ENCODE measurements around the gene AXIN2.
"Not testable (repeated sequence)": the region's sequence is repeated elsewhere in the genome, so short reads cannot be mapped to it uniquely, and the experiment has no call there.

AXIN2 gene

GRCh38 chr17:65526854-65527253 lies 34.6 kb downstream of the AXIN2 start:
- not testable (repeated sequence) for H3K27ac Mint-ChIP-seq, H3K27me3 Mint-ChIP-seq, H3K9me3 Mint-ChIP-seq, DNase-seq, ATAC-seq, H3K4me3 Mint-ChIP-seq
- peaks cover 41% of the 10 kb centered on the region for H3K4me1 Mint-ChIP-seq

GRCh38 chr17:65523853-65524664 lies 37.4 kb downstream of the AXIN2 start:
- H3K27me3 Mint-ChIP-seq, result no peaks in the 10 kb centered on the region
- H3K9me3 Mint-ChIP-seq, result no peaks in the 10 kb centered on the region
- H3K4me3 Mint-ChIP-seq, result peak overlapping the region; percentile 29 to 32
- ATAC-seq (no peak), DNase-seq (no peak)
- peaks cover 27% of the 10 kb centered on the region for H3K4me1 Mint-ChIP-seq
- H3K27ac Mint-ChIP-seq, result peak overlapping the region; percentile 67 to 87

- H3K27ac Mint-ChIP-seq, result peak overlapping the region; percentile 19 to 37
- no peak for DNase-seq
- no peaks in the 10 kb centered on the region for H3K9me3 Mint-ChIP-seq
- H3K27me3 Mint-ChIP-seq, result no peaks in the 10 kb centered on the region
- peak overlapping the region; percentile 29 to 32 for H3K4me3 Mint-ChIP-seq
- peaks cover 27% of the 10 kb centered on the region for H3K4me1 Mint-ChIP-seq
- ATAC-seq, result peak; percentile 98
These were observed 38.0 kb downstream of the AXIN2 start for GRCh38 chr17:65523411-65523810.

GRCh38 chr17:65522751-65523404 lies 38.6 kb downstream of the AXIN2 start:
- Mint-ChIP-seq H3K9me3 (no peaks in the 10 kb centered on the region), H3K4me3 (no peak overlapping the region), H3K27me3 (no peaks in the 10 kb centered on the region), H3K27ac (peak overlapping the region in 1 of 2 donors; percentile 37), H3K4me1 (peaks cover 27% of the 10 kb centered on the region)
- DNase-seq (no peak), ATAC-seq (no peak)

GRCh38 chr17:65519462-65519861 lies 42.0 kb downstream of the AXIN2 start:
- DNase-seq (no peak), ATAC-seq (no peak)
- H3K9me3 Mint-ChIP-seq, result no peaks in the 10 kb centered on the region

GRCh38 chr17:65518256-65518655 lies 43.2 kb downstream of the AXIN2 start:
- Mint-ChIP-seq H3K27me3 (no peaks in the 10 kb centered on the region), H3K4me1 (peaks cover 19% of the 10 kb centered on the region), H3K27ac (no peak overlapping the region), H3K9me3 (no peaks in the 10 kb centered on the region), H3K4me3 (no peak overlapping the region)
- no peak for DNase-seq
- no peak for ATAC-seq

More at GRCh38 chr17:65519462-65519861, 42.0 kb downstream of the AXIN2 start:
- no peak overlapping the region for H3K27ac Mint-ChIP-seq
- H3K4me3 Mint-ChIP-seq, result no peak overlapping the region
- H3K27me3 Mint-ChIP-seq, result no peaks in the 10 kb centered on the region
- peaks cover 26% of the 10 kb centered on the region for H3K4me1 Mint-ChIP-seq

GRCh38 chr17:65515959-65516948 lies 45.2 kb downstream of the AXIN2 start:
- H3K9me3 Mint-ChIP-seq, result no peaks in the 10 kb centered on the region
- H3K4me1 Mint-ChIP-seq, result peaks cover 6% of the 10 kb centered on the region
- no peak overlapping the region for H3K27ac Mint-ChIP-seq
- ATAC-seq, result no peak
- DNase-seq, result no peak
- H3K4me3 Mint-ChIP-seq, result no peak overlapping the region
- no peaks in the 10 kb centered on the region for H3K27me3 Mint-ChIP-seq

- no peak overlapping the region for H3K4me3 Mint-ChIP-seq
- DNase-seq (no peak), ATAC-seq (no peak)
- H3K4me1 Mint-ChIP-seq, result peaks cover 6% of the 10 kb centered on the region
- no peak overlapping the region for H3K27ac Mint-ChIP-seq
- no peaks in the 10 kb centered on the region for H3K27me3 Mint-ChIP-seq
- H3K9me3 Mint-ChIP-seq, result no peaks in the 10 kb centered on the region
These were observed 45.9 kb downstream of the AXIN2 start for GRCh38 chr17:65515512-65515911.

GRCh38 chr17:65514541-65514940 lies 46.9 kb downstream of the AXIN2 start:
- Mint-ChIP-seq H3K9me3 (peaks cover 0 to 7% of the 10 kb centered on the region in 2 donors), H3K4me3 (no peak overlapping the region), H3K4me1 (peaks cover 6% of the 10 kb centered on the region), H3K27me3 (no peaks in the 10 kb centered on the region), H3K27ac (no peak overlapping the region)
- ATAC-seq (no peak), DNase-seq (no peak)

- ATAC-seq, result no peak
- Mint-ChIP-seq H3K4me1 (peaks cover 6% of the 10 kb centered on the region), H3K9me3 (peaks cover 0 to 7% of the 10 kb centered on the region in 2 donors), H3K4me3 (no peak overlapping the region), H3K27ac (peak overlapping the region in 1 of 2 donors; percentile 42), H3K27me3 (no peaks in the 10 kb centered on the region)
- DNase-seq, result no peak
These were observed 47.4 kb downstream of the AXIN2 start for GRCh38 chr17:65514082-65514481.

- Mint-ChIP-seq H3K27ac (no peak overlapping the region), H3K9me3 (peaks cover 0 to 7% of the 10 kb centered on the region in 2 donors), H3K27me3 (no peaks in the 10 kb centered on the region), H3K4me1 (peaks cover 6% of the 10 kb centered on the region), H3K4me3 (no peak overlapping the region)
- no peak for DNase-seq
- ATAC-seq, result no peak
These were observed 50.1 kb downstream of the AXIN2 start for GRCh38 chr17:65511316-65511715.

- Mint-ChIP-seq H3K4me3 (no peak overlapping the region), H3K27me3 (no peaks in the 10 kb centered on the region), H3K4me1 (peaks cover 2% of the 10 kb centered on the region), H3K27ac (no peak overlapping the region), H3K9me3 (peaks cover 0 to 7% of the 10 kb centered on the region in 2 donors)
- DNase-seq (no peak), ATAC-seq (no peak)
These were observed 52.4 kb downstream of the AXIN2 start for GRCh38 chr17:65509032-65509431.

GRCh38 chr17:65504673-65505072 lies 56.8 kb downstream of the AXIN2 start:
- H3K27ac Mint-ChIP-seq, DNase-seq, H3K9me3 Mint-ChIP-seq, ATAC-seq, H3K27me3 Mint-ChIP-seq, H3K4me3 Mint-ChIP-seq, H3K4me1 Mint-ChIP-seq: not testable (repeated sequence)

- Mint-ChIP-seq H3K4me1 (no peaks in the 10 kb centered on the region), H3K4me3 (no peak overlapping the region), H3K27ac (no peak overlapping the region), H3K27me3 (no peaks in the 10 kb centered on the region), H3K9me3 (no peaks in the 10 kb centered on the region)
- ATAC-seq, result no peak
- DNase-seq, result no peak
These were observed 57.3 kb downstream of the AXIN2 start for GRCh38 chr17:65504141-65504540.

- Mint-ChIP-seq H3K4me3 (no peak overlapping the region), H3K27me3 (no peaks in the 10 kb centered on the region), H3K27ac (no peak overlapping the region), H3K9me3 (no peaks in the 10 kb centered on the region), H3K4me1 (no peaks in the 10 kb centered on the region)
- ATAC-seq (no peak), DNase-seq (no peak)
These were observed 57.9 kb downstream of the AXIN2 start for GRCh38 chr17:65503557-65503956.
